ENCODE measurements around the gene STKLD1. TPM values are rescaled to one million over a fixed set of nuclear protein-coding genes. Genes with fewer than 3 reads are reported as not detected.
A peak's percentile ranks its signal among the peaks of the same experiment; 100 is the strongest.

The STKLD1 gene
- total RNA-seq, 1 donor from 2014 or later = not detected

- Histone ChIP-seq H3K4me3 (ENCODE audit: low read depth, low read length) (no peak overlapping the region), H3K36me3 (ENCODE audit: control insufficient read depth, insufficient read depth, low read length) (peaks cover 1% of the 10 kb centered on the region), H3K27me3 (ENCODE audit: control insufficient read depth, insufficient read depth, low read length) (no peaks in the 10 kb centered on the region)
- TF ChIP-seq CTCF (IDR thresholded peaks at IDR 0.05; ENCODE audit: insufficient read depth, low read length, poor library complexity, severe bottlenecking) = peak; percentile 33
- no peak for DNase-seq (ENCODE audit: low read depth)
Measured at GRCh38 chr9:133342069-133342406, 34.1 kb upstream of the STKLD1 start.

GRCh38 chr9:133342570-133342969 is 33.6 kb upstream of the STKLD1 start:
- no peak for DNase-seq (ENCODE audit: low read depth)
- H3K36me3 ChIP-seq (ENCODE audit: control insufficient read depth, insufficient read depth, low read length) = peaks cover 1% of the 10 kb centered on the region
- no peak overlapping the region for H3K4me3 ChIP-seq (ENCODE audit: low read depth, low read length)
- H3K27me3 ChIP-seq (ENCODE audit: control insufficient read depth, insufficient read depth, low read length) = no peaks in the 10 kb centered on the region
- TF ChIP-seq CTCF (IDR thresholded peaks at IDR 0.05; ENCODE audit: insufficient read depth, low read length, poor library complexity, severe bottlenecking) = peak; percentile 32

GRCh38 chr9:133344071-133344470 is 32.1 kb upstream of the STKLD1 start:
- DNase-seq (ENCODE audit: low read depth) = no peak
- no peak overlapping the region for H3K4me3 ChIP-seq (ENCODE audit: low read depth, low read length)
- no peak for TF ChIP-seq CTCF (IDR thresholded peaks at IDR 0.05; ENCODE audit: insufficient read depth, low read length, poor library complexity, severe bottlenecking)
- H3K27me3 ChIP-seq (ENCODE audit: control insufficient read depth, insufficient read depth, low read length) = no peaks in the 10 kb centered on the region
- peaks cover 3% of the 10 kb centered on the region for H3K36me3 ChIP-seq (ENCODE audit: control insufficient read depth, insufficient read depth, low read length)

- TF ChIP-seq CTCF (IDR thresholded peaks at IDR 0.05; ENCODE audit: insufficient read depth, low read length, poor library complexity, severe bottlenecking) = no peak
- H3K27me3 ChIP-seq (ENCODE audit: control insufficient read depth, insufficient read depth, low read length) = no peaks in the 10 kb centered on the region
- H3K4me3 ChIP-seq (ENCODE audit: low read depth, low read length) = no peak overlapping the region
- peaks cover 4% of the 10 kb centered on the region for H3K36me3 ChIP-seq (ENCODE audit: control insufficient read depth, insufficient read depth, low read length)
- no peak for DNase-seq (ENCODE audit: low read depth)
Measured at GRCh38 chr9:133344979-133345378, 31.2 kb upstream of the STKLD1 start.

- Histone ChIP-seq H3K4me3 (ENCODE audit: low read depth, low read length) (no peak overlapping the region), H3K36me3 (ENCODE audit: control insufficient read depth, insufficient read depth, low read length) (peaks cover 8% of the 10 kb centered on the region), H3K27me3 (ENCODE audit: control insufficient read depth, insufficient read depth, low read length) (no peaks in the 10 kb centered on the region)
- no peak for TF ChIP-seq CTCF (IDR thresholded peaks at IDR 0.05; ENCODE audit: insufficient read depth, low read length, poor library complexity, severe bottlenecking)
- no peak for DNase-seq (ENCODE audit: low read depth)
Measured at GRCh38 chr9:133345596-133345995, 30.6 kb upstream of the STKLD1 start.

- TF ChIP-seq CTCF (IDR thresholded peaks at IDR 0.05; ENCODE audit: insufficient read depth, low read length, poor library complexity, severe bottlenecking) = no peak
- Histone ChIP-seq H3K27me3 (ENCODE audit: control insufficient read depth, insufficient read depth, low read length) (no peaks in the 10 kb centered on the region), H3K36me3 (ENCODE audit: control insufficient read depth, insufficient read depth, low read length) (peaks cover 9% of the 10 kb centered on the region), H3K4me3 (ENCODE audit: low read depth, low read length) (peak overlapping the region; percentile 78)
- no peak for DNase-seq (ENCODE audit: low read depth)
Measured at GRCh38 chr9:133346021-133346785, 30.0 kb upstream of the STKLD1 start.

All from kidney epithelial cell (primary cell).